H1 (cell line): Measurements from ENCODE around the gene GID8. TPM values are rescaled to one million over a fixed set of nuclear protein-coding genes. Genes with fewer than 3 reads are reported as not detected.

Source experiments
- CEBPB ChIP-seq: IDR thresholded peaks from 2 replicates; pipeline ENCODE4 v1.6.1; 2012; ENCODE audit warnings: low read depth, low read length
- CHD1 ChIP-seq: IDR thresholded peaks from 2 replicates; pipeline ENCODE4 v1.6.1; 2012; ENCODE audit warnings: low read depth, low read length, improper control_type of control experiment
- MAFK ChIP-seq: IDR thresholded peaks from 2 replicates; pipeline ENCODE4 v1.6.1; 2012; ENCODE audit warnings: low read depth, mild to moderate bottlenecking, improper control_type of control experiment, low read length
- RNF2 ChIP-seq: fragments of 200-900, 300-1000 bp; sonication (generic); IDR thresholded peaks from 2 replicates; pipeline ENCODE4 v1.7.1; 2016; ENCODE audit warnings: borderline replicate concordance, low read depth, mild to moderate bottlenecking, antibody characterized with exemption, low read length; ENCODE audit not compliant: poor library complexity, severe bottlenecking; ENCODE audit errors: missing control alignments
- SIRT6 ChIP-seq: IDR thresholded peaks from one replicate; pipeline ENCODE4 v1.7.1; 2012; ENCODE audit warnings: low read length, inconsistent platforms
- SP4 ChIP-seq: IDR thresholded peaks from 2 replicates; pipeline ENCODE4 v1.6.1; 2012; ENCODE audit warnings: low read length, inconsistent platforms
- TCF12 ChIP-seq: IDR thresholded peaks from 2 replicates; pipeline ENCODE4 v1.6.1; 2011; ENCODE audit warnings: low read depth, mild to moderate bottlenecking, low read length
- USF2 ChIP-seq: IDR thresholded peaks from 2 replicates; pipeline ENCODE4 v1.6.1; 2011; ENCODE audit warnings: low read length, improper control_type of control experiment
- polyA plus RNA-seq, 7 experiments: library from polyadenylated mRNA; depleted of rRNA in 3 of 7; stranded (reverse) in 5 of 7; unstranded in 2 of 7; fragments of >200 nt in 5 of 7; fragments of 200-250 nt in 2 of 7; gene quantifications; 1 replicate in 5 of 7; 2 replicates in 1 of 7; 4 replicates in 1 of 7; pipeline versions ENCODE4 v1.2.1 to v1.2.3, GENCODE V29; 2011 to 2013; ENCODE audit warnings: missing spikeins in 2 of 7, mixed read lengths in 2 of 7
- total RNA-seq: library from RNA; stranded (reverse); fragmentation: NEBNext Ultra II Directional; extraction: Animal tissue kit (Norgen Biotek cat#: 25700); gene quantifications from 2 replicates; pipeline ENCODE4 v1.2.1, GENCODE V29; 2021
- TF ChIP-seq, protein P1 (sequence below): fragments of 300-600 bp; sonication (generic); IDR thresholded peaks from 2 replicates; pipeline ENCODE4 v1.7.1; 2012; ENCODE audit warnings: low read length, moderate library complexity, mild to moderate bottlenecking, inconsistent platforms; ENCODE audit not compliant: insufficient replicate concordance

Gene GID8
- total and polyA plus RNA-seq, 2 of the 8 experiments (the other 6 are each of a cell fraction or from before 2014, with no cell fraction given) = 39.7 to 72.9 TPM

DNA sequence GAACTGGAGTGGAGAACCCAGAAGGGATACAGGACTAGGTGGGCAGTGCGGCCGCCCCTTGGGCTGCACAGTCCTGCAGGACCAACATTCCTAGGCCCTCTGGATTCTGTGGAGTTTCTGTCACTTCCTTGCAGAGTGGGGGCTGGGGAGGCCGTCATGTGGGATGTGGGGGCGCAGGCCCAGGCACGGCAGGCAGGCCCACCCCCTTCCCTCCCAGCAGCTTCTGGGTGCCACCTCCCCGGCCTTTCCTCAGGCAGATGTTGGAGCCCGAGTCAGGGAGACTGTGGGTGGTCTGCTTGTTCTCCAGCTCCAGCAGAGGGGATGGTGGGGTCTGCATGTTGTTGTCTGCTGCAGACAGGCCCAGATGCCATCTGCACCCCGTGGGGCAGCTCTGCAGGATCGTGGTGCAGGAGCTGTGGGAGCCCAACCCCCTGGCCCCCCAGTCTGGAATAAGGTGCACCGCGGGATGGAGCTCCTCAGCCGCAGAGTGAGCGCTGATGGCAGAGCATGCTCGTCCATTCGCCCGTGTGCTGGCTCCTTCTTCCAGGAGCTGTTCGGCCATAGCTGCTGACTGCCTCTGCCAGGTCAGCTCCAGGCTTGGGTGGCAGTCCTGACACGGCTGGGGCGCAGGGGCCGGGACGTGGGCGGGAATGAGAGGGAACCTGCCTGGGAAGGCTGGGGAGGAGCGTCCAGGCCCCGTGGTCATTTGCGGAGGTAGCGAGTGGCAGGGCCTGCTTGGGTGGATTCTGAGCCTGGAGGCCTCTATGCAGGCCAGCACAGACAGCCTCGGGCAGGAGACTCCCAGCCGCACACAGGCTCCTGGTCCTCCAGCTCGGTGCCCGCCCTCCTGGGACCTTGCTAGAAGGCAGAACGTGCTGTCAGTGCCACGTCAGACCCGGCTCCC lies 32.6 kb downstream of the GID8 start (continued):
- TF ChIP-seq, protein P1, sequence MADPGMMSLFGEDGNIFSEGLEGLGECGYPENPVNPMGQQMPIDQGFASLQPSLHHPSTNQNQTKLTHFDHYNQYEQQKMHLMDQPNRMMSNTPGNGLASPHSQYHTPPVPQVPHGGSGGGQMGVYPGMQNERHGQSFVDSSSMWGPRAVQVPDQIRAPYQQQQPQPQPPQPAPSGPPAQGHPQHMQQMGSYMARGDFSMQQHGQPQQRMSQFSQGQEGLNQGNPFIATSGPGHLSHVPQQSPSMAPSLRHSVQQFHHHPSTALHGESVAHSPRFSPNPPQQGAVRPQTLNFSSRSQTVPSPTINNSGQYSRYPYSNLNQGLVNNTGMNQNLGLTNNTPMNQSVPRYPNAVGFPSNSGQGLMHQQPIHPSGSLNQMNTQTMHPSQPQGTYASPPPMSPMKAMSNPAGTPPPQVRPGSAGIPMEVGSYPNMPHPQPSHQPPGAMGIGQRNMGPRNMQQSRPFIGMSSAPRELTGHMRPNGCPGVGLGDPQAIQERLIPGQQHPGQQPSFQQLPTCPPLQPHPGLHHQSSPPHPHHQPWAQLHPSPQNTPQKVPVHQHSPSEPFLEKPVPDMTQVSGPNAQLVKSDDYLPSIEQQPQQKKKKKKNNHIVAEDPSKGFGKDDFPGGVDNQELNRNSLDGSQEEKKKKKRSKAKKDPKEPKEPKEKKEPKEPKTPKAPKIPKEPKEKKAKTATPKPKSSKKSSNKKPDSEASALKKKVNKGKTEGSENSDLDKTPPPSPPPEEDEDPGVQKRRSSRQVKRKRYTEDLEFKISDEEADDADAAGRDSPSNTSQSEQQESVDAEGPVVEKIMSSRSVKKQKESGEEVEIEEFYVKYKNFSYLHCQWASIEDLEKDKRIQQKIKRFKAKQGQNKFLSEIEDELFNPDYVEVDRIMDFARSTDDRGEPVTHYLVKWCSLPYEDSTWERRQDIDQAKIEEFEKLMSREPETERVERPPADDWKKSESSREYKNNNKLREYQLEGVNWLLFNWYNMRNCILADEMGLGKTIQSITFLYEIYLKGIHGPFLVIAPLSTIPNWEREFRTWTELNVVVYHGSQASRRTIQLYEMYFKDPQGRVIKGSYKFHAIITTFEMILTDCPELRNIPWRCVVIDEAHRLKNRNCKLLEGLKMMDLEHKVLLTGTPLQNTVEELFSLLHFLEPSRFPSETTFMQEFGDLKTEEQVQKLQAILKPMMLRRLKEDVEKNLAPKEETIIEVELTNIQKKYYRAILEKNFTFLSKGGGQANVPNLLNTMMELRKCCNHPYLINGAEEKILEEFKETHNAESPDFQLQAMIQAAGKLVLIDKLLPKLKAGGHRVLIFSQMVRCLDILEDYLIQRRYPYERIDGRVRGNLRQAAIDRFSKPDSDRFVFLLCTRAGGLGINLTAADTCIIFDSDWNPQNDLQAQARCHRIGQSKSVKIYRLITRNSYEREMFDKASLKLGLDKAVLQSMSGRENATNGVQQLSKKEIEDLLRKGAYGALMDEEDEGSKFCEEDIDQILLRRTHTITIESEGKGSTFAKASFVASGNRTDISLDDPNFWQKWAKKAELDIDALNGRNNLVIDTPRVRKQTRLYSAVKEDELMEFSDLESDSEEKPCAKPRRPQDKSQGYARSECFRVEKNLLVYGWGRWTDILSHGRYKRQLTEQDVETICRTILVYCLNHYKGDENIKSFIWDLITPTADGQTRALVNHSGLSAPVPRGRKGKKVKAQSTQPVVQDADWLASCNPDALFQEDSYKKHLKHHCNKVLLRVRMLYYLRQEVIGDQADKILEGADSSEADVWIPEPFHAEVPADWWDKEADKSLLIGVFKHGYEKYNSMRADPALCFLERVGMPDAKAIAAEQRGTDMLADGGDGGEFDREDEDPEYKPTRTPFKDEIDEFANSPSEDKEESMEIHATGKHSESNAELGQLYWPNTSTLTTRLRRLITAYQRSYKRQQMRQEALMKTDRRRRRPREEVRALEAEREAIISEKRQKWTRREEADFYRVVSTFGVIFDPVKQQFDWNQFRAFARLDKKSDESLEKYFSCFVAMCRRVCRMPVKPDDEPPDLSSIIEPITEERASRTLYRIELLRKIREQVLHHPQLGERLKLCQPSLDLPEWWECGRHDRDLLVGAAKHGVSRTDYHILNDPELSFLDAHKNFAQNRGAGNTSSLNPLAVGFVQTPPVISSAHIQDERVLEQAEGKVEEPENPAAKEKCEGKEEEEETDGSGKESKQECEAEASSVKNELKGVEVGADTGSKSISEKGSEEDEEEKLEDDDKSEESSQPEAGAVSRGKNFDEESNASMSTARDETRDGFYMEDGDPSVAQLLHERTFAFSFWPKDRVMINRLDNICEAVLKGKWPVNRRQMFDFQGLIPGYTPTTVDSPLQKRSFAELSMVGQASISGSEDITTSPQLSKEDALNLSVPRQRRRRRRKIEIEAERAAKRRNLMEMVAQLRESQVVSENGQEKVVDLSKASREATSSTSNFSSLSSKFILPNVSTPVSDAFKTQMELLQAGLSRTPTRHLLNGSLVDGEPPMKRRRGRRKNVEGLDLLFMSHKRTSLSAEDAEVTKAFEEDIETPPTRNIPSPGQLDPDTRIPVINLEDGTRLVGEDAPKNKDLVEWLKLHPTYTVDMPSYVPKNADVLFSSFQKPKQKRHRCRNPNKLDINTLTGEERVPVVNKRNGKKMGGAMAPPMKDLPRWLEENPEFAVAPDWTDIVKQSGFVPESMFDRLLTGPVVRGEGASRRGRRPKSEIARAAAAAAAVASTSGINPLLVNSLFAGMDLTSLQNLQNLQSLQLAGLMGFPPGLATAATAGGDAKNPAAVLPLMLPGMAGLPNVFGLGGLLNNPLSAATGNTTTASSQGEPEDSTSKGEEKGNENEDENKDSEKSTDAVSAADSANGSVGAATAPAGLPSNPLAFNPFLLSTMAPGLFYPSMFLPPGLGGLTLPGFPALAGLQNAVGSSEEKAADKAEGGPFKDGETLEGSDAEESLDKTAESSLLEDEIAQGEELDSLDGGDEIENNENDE = no peak
- no peak for TF ChIP-seq RNF2
- TF ChIP-seq TCF12 = no peak
- no peak for TF ChIP-seq SIRT6
- TF ChIP-seq MAFK = no peak
- TF ChIP-seq USF2 = no peak
- TF ChIP-seq SP4 = no peak
- no peak for TF ChIP-seq CEBPB
- no peak for TF ChIP-seq CHD1
